Neural cell (in vitro differentiated cells): Measurements from ENCODE around the gene ELMO2. TPM values are rescaled to one million over a fixed set of nuclear protein-coding genes. Genes with fewer than 3 reads are reported as not detected.

ENCODE experiments used
- H2AFZ ChIP-seq: fragments of 200-600, 300-800 bp; sonication (generic), shearing (Covaris generic); 2 replicates; pipeline ENCODE4 v1.6.0; 2014; ENCODE audit warnings: low read depth, mild to moderate bottlenecking, antibody characterized with exemption, low read length, moderate library complexity
- H3F3A ChIP-seq: fragments of 200-600 bp; shearing (Covaris generic); 2 replicates; pipeline ENCODE4 v1.6.1; 2016; ENCODE audit warnings: mild to moderate bottlenecking, moderate library complexity, mixed read lengths, antibody characterized with exemption, low read length; ENCODE audit not compliant: insufficient read depth, poor library complexity, severe bottlenecking
- H3K27ac ChIP-seq: fragments of 200-600, 300-800 bp; sonication (generic), shearing (Covaris generic); 2 replicates; pipeline ENCODE4 v1.5.1; 2014; ENCODE audit warnings: mild to moderate bottlenecking, low read length, moderate library complexity
- H3K27me3 ChIP-seq: fragments of 300-800, 200-600 bp; sonication (generic), shearing (Covaris generic); 2 replicates; pipeline ENCODE4 v1.6.0; 2014; ENCODE audit warnings: mild to moderate bottlenecking, low read depth, low read length, moderate library complexity; ENCODE audit not compliant: insufficient read depth
- H3K36me3 ChIP-seq: fragments of 300-800, 200-600 bp; sonication (generic), shearing (Covaris generic); 2 replicates; pipeline ENCODE4 v1.5.1; 2014; ENCODE audit warnings: mild to moderate bottlenecking, antibody characterized with exemption, low read length, moderate library complexity; ENCODE audit not compliant: insufficient read depth
- H3K4me2 ChIP-seq: fragments of 300-800, 200-600 bp; sonication (generic), shearing (Covaris generic); 2 replicates; pipeline ENCODE4 v1.6.0; 2014; ENCODE audit warnings: mild to moderate bottlenecking, low read length
- H3K4me3 ChIP-seq: fragments of 300-800, 200-600 bp; sonication (generic), shearing (Covaris generic); 2 replicates; pipeline ENCODE4 v1.5.1; 2014; ENCODE audit warnings: mild to moderate bottlenecking, low read length, moderate library complexity
- H3K79me2 ChIP-seq: fragments of 200-600 bp; shearing (Covaris generic); replicated peaks from 2 replicates; pipeline ENCODE4 v1.6.0; 2014; ENCODE audit warnings: mild to moderate bottlenecking, low read length, moderate library complexity; ENCODE audit not compliant: insufficient read depth
- H3K9ac ChIP-seq: fragments of 300-800, 200-600 bp; sonication (generic), shearing (Covaris generic); 2 replicates; pipeline ENCODE4 v1.6.1; 2016; ENCODE audit warnings: mild to moderate bottlenecking, low read length, mixed read lengths
- H3K9me2 ChIP-seq: fragments of 200-600 bp; shearing (Covaris generic); 2 replicates; pipeline ENCODE4 v1.6.1; 2016; ENCODE audit warnings: mild to moderate bottlenecking, low read length, mixed read lengths; ENCODE audit not compliant: insufficient read depth
- H3K9me3 ChIP-seq: fragments of 200-600, 300-800 bp; sonication (generic), shearing (Covaris generic); 2 replicates; pipeline ENCODE4 v1.6.1; 2016; ENCODE audit warnings: mild to moderate bottlenecking, mixed run types, low read length, moderate library complexity, mixed read lengths
- H4K20me1 ChIP-seq: fragments of 200-600 bp; shearing (Covaris generic); 2 replicates; pipeline ENCODE4 v1.6.1; 2016; ENCODE audit warnings: mild to moderate bottlenecking, mixed run types; ENCODE audit not compliant: insufficient read depth
- CTCF ChIP-seq: fragments of 450-650 bp; IDR thresholded peaks from 2 replicates; pipeline ENCODE4 v1.5.1; 2014; ENCODE audit warnings: antibody characterized with exemption, mild to moderate bottlenecking, moderate library complexity; ENCODE audit not compliant: poor library complexity, severe bottlenecking
- EP300 ChIP-seq: fragments of 450-650 bp; conservative IDR thresholded peaks from 2 replicates; pipeline ENCODE4 v1.6.1; 2014; ENCODE audit warnings: antibody characterized with exemption, mild to moderate bottlenecking, moderate library complexity; ENCODE audit not compliant: poor library complexity, severe bottlenecking
- EZH2 ChIP-seq: fragments of 200-600, 300-800 bp; shearing (Covaris generic), sonication (generic); IDR thresholded peaks from 2 replicates; pipeline ENCODE4 v1.6.1; 2014; ENCODE audit warnings: antibody characterized with exemption, low read length, borderline replicate concordance, mild to moderate bottlenecking; ENCODE audit not compliant: insufficient read depth, poor library complexity, severe bottlenecking
- MXI1 ChIP-seq: fragments of 450-650 bp; conservative IDR thresholded peaks from 2 replicates; pipeline ENCODE4 v1.6.1; 2014; ENCODE audit warnings: antibody characterized with exemption, mild to moderate bottlenecking; ENCODE audit not compliant: poor library complexity, severe bottlenecking
- POLR2AphosphoS5 ChIP-seq: IDR thresholded peaks from 2 replicates; pipeline ENCODE4 v1.6.1; 2012
- RAD21 ChIP-seq: fragments of 450-650 bp; conservative IDR thresholded peaks from 2 replicates; pipeline ENCODE4 v1.6.1; 2014; ENCODE audit warnings: antibody characterized with exemption, mild to moderate bottlenecking, moderate library complexity
- REST ChIP-seq: IDR thresholded peaks from 2 replicates; pipeline ENCODE4 v1.6.1; 2012; ENCODE audit warnings: borderline replicate concordance
- SMC3 ChIP-seq: fragments of 450-650 bp; conservative IDR thresholded peaks from 2 replicates; pipeline ENCODE4 v1.6.1; 2014; ENCODE audit warnings: antibody characterized with exemption, mild to moderate bottlenecking, moderate library complexity; ENCODE audit not compliant: poor library complexity
- TAF1 ChIP-seq: IDR thresholded peaks from 2 replicates; pipeline ENCODE4 v1.6.1; 2012; ENCODE audit warnings: low read depth
- polyA plus RNA-seq: library from polyadenylated mRNA; depleted of rRNA; stranded (reverse); fragments of >200 nt; gene quantifications from 2 replicates; pipeline ENCODE4 v1.2.3, GENCODE V29; 2014

ELMO2 gene
- polyA plus RNA-seq, 1 donor from 2014 or later: 72.0 TPM

- no peak for TF ChIP-seq EZH2
- TF ChIP-seq EP300: no peak
- TF ChIP-seq TAF1: no peak
- TF ChIP-seq REST: no peak
- no peak for TF ChIP-seq MXI1
- TF ChIP-seq RAD21: no peak
- no peak for TF ChIP-seq POLR2AphosphoS5
- TF ChIP-seq CTCF: no peak
- TF ChIP-seq SMC3: no peak
- Histone ChIP-seq H3K27me3 (no peaks in the 10 kb centered on the region), H3K27ac (no peak overlapping the region), H3K79me2 (no peaks in the 10 kb centered on the region), H3K9ac (no peak overlapping the region), H2AFZ (no peak overlapping the region), H3K36me3 (no peaks in the 10 kb centered on the region), H3F3A (no peaks in the 10 kb centered on the region), H3K4me3 (no peak overlapping the region), H3K9me2 (no peaks in the 10 kb centered on the region), H3K4me2 (no peak overlapping the region), H3K9me3 (no peaks in the 10 kb centered on the region), H4K20me1 (no peaks in the 10 kb centered on the region)
Observed at GRCh38 chr20:46353500-46354206, 52.8 kb downstream of the ELMO2 start.

- Histone ChIP-seq H3K79me2 (no peaks in the 10 kb centered on the region), H3K9ac (no peak overlapping the region), H3K27me3 (no peaks in the 10 kb centered on the region), H4K20me1 (no peaks in the 10 kb centered on the region), H3F3A (peaks cover 2% of the 10 kb centered on the region), H3K9me2 (no peaks in the 10 kb centered on the region), H2AFZ (no peak overlapping the region), H3K4me3 (no peak overlapping the region), H3K36me3 (no peaks in the 10 kb centered on the region), H3K4me2 (no peak overlapping the region), H3K9me3 (no peaks in the 10 kb centered on the region), H3K27ac (no peak overlapping the region)
- TF ChIP-seq REST: no peak
- TF ChIP-seq SMC3: no peak
- no peak for TF ChIP-seq EZH2
- no peak for TF ChIP-seq CTCF
Observed at GRCh38 chr20:46352370-46352938, 54.0 kb downstream of the ELMO2 start.
